Prostate gland (tissue), 2 donors: Measurements from ENCODE around the gene KIF21B. TPM values are rescaled to one million over a fixed set of nuclear protein-coding genes. Genes with fewer than 3 reads are reported as not detected.

Source experiments
- DNase-seq: peaks from one replicate; pipeline ENCODE4 v3.0.0-alpha.2; 2019; ENCODE audit warnings: low spot score
- H3K27ac ChIP-seq, 2 donors: fragments of 200-600 bp; sonication (generic); 2 replicates each; pipeline ENCODE4 v1.5.1; 2017 to 2019
- H3K27me3 ChIP-seq: fragments of 200-600 bp; sonication (generic); replicated peaks from 2 replicates; pipeline ENCODE4 v1.5.1; 2019; ENCODE audit not compliant: insufficient read depth
- H3K36me3 ChIP-seq, 2 donors: fragments of 200-600 bp; sonication (generic); 1 replicate in 1 of 2; 2 replicates in 1 of 2; pipeline versions ENCODE4 v1.5.1 to v1.8.1; 2017 to 2019
- H3K4me1 ChIP-seq: fragments of 200-600 bp; sonication (generic); replicated peaks from 2 replicates; pipeline ENCODE4 v1.5.1; 2019
- H3K4me3 ChIP-seq, 2 donors: fragments of 200-600 bp; sonication (generic); 2 replicates each; pipeline ENCODE4 v1.5.1; 2017 to 2019
- H3K9me3 ChIP-seq: fragments of 200-600 bp; sonication (generic); 2 replicates; pipeline ENCODE4 v1.5.1; 2017
- POLR2A ChIP-seq: fragments of 450-650 bp; IDR thresholded peaks from one replicate; pipeline ENCODE4 v1.6.1; 2016; ENCODE audit warnings: antibody characterized with exemption, mild to moderate bottlenecking
- POLR2AphosphoS5 ChIP-seq: sonication (generic); formaldehyde crosslinking; IDR thresholded peaks from one replicate; pipeline ENCODE4 v1.6.1; 2017; ENCODE audit warnings: antibody characterized with exemption
- WGBS: methylation state at CpG from one replicate; pipeline ENCODE4 v1.1.5; 2018; 5-methylcytosine and 5-hydroxymethylcytosine counted together
- intact Hi-C: fragments of 100-400 bp; cut with DNase I; formaldehyde crosslinking; loops from one replicate; pipeline ENCODE4 v1.14.2; 2022
- total RNA-seq, 2 donors: library from RNA; depleted of rRNA; stranded (reverse); fragments of >200 nt; gene quantifications; one replicate each; pipeline ENCODE4 v1.1.0, GENCODE V29; 2016
- TF ChIP-seq, protein P1 (sequence below), 4 experiments: fragments of 200-600 bp in 2 of 4; fragments of 450-650 bp in 2 of 4; sonication (generic) in 2 of 4; IDR thresholded peaks; 1 replicate in 3 of 4; 2 replicates in 1 of 4; pipeline ENCODE4 v1.5.1; 2016 to 2019; ENCODE audit warnings: antibody characterized with exemption in 4 of 4, mild to moderate bottlenecking in 2 of 4, moderate library complexity in 2 of 4

Gene KIF21B
- total RNA-seq, 2 donors from 2014 or later = 0.46 to 10.5 TPM

DNA sequence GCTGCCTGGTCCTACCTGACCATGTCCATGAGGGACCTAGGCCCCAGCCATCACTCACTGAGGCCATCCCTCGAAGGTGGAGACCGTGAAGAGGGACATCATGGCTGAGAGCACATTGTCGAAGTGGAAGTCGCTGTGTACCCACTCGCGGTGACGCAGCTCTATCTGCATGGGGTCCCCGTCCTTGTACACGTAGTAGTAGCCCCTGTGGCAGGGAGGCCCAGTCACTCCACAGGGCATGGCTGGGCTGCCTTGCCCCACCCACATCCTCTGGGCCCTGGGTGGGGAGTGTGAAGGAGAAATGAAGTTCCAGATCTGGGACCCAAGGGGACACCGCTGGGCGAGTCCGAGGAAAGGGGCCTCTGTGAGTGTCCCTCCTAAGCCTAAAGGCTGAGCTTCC is 38.4 kb upstream of the KIF21B start:
- Histone ChIP-seq H3K4me1 (no peaks in the 10 kb centered on the region), H3K36me3 (no peaks in the 10 kb centered on the region), H3K27ac (no peak overlapping the region), H3K9me3 (no peaks in the 10 kb centered on the region), H3K4me3 (no peak overlapping the region), H3K27me3 (no peaks in the 10 kb centered on the region)
- 94% methylated on average over 12 of the region's 12 CpGs for WGBS
- intact Hi-C loops = no loop called here
- no peak for TF ChIP-seq POLR2A
- TF ChIP-seq POLR2AphosphoS5 = no peak
- TF ChIP-seq, protein P1, sequence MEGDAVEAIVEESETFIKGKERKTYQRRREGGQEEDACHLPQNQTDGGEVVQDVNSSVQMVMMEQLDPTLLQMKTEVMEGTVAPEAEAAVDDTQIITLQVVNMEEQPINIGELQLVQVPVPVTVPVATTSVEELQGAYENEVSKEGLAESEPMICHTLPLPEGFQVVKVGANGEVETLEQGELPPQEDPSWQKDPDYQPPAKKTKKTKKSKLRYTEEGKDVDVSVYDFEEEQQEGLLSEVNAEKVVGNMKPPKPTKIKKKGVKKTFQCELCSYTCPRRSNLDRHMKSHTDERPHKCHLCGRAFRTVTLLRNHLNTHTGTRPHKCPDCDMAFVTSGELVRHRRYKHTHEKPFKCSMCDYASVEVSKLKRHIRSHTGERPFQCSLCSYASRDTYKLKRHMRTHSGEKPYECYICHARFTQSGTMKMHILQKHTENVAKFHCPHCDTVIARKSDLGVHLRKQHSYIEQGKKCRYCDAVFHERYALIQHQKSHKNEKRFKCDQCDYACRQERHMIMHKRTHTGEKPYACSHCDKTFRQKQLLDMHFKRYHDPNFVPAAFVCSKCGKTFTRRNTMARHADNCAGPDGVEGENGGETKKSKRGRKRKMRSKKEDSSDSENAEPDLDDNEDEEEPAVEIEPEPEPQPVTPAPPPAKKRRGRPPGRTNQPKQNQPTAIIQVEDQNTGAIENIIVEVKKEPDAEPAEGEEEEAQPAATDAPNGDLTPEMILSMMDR (IDR thresholded peaks at IDR 0.05) = no peak
- no peak for DNase-seq

DNA sequence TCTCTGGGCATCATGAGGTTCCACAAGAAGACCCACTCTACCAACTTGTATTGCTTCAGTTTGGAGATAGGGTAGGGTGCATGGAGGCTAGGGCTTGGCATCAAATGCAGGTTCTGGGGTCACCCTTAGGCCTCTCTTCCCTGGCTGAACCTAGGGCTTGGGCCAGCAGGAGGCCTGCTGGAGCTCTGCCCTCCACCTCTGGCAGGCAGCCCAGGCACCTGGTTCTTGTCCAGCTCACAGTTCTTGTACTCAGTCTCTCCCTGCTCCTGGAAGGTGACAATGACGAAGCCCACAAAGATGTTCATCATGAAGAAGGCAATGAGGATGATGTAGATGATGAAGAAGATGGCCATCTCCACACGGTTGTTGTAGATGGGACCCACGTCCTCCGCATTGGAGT is 37.5 kb upstream of the KIF21B start:
- no peak for DNase-seq
- 88% methylated on average over 4 of the region's 4 CpGs for WGBS
- no peaks in the 10 kb centered on the region for H3K27me3 ChIP-seq
- no peak overlapping the region for H3K27ac ChIP-seq
- no peaks in the 10 kb centered on the region for H3K9me3 ChIP-seq
- TF ChIP-seq POLR2AphosphoS5 (no peak), POLR2A (no peak)
- TF ChIP-seq, protein P1 (IDR thresholded peaks at IDR 0.05) = no peak
- no peak overlapping the region for H3K4me3 ChIP-seq
- no peaks in the 10 kb centered on the region for H3K4me1 ChIP-seq
- intact Hi-C loops = no loop called here
- H3K36me3 ChIP-seq = no peaks in the 10 kb centered on the region

DNA sequence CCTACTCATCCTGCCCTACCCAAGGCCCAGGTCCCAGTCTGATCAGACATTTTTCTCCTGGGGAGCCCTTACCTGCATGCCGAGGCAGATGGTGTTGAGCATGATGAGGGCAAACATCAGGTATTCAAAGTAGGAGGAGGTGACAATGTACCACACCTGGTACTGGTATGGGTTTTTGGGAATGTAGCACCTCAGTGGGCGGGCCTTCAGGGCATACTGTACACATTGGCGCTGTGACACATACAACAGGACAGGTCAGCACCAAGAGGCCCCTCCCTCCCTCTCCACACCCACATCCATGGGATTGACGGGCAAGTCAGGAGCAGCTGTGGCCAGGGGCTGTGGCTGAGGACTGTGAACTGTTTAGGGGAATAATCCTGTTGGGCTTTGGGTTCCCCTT is 37.1 kb upstream of the KIF21B start:
- Histone ChIP-seq H3K4me1 (no peaks in the 10 kb centered on the region), H3K4me3 (no peak overlapping the region), H3K36me3 (no peaks in the 10 kb centered on the region), H3K9me3 (no peaks in the 10 kb centered on the region), H3K27me3 (no peaks in the 10 kb centered on the region), H3K27ac (no peak overlapping the region)
- intact Hi-C loops = no loop called here
- TF ChIP-seq POLR2AphosphoS5 (no peak), POLR2A (no peak)
- TF ChIP-seq, protein P1 (IDR thresholded peaks at IDR 0.05) = no peak
- WGBS = 80% methylated on average over 4 of the region's 4 CpGs
- DNase-seq = no peak

DNA sequence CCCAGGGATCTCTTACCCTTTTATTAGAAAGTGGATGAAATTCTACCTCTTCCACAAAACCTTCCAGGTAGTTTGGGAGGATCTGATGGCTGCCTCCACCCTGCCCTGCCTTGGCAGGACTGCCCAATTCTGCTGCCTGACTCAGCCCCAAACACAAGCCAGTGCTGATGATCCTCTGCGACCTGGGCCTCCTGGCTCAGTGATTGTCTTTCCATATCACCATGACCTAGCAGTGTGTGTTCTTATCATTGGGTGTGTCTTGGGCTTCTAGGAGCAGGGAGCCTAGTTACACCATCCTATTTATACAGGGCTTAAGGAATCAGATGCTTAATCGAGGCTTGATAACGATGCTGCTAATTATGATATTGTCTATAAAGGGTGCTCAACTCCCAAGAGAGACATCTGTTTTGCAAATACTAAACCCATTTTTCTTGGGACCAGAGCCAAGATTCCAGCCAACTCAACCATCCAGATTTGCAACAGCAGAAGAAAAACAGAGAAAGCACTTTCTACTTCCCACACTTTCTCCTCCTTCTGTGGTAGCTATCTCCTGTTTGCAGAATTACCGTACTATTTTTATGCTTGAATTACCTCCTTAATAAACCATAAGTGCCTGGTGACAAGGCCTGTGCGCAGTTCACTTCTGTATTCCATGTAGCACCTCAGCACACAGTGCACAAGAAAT is 36.5 kb upstream of the KIF21B start:
- no peak for DNase-seq
- Histone ChIP-seq H3K36me3 (no peaks in the 10 kb centered on the region), H3K27me3 (no peaks in the 10 kb centered on the region), H3K9me3 (no peaks in the 10 kb centered on the region), H3K27ac (no peak overlapping the region), H3K4me1 (no peaks in the 10 kb centered on the region), H3K4me3 (no peak overlapping the region)
- 71% methylated on average over 5 of the region's 5 CpGs for WGBS
- intact Hi-C loops = no loop called here
- TF ChIP-seq POLR2A (no peak), POLR2AphosphoS5 (no peak)
- TF ChIP-seq, protein P1 (IDR thresholded peaks at IDR 0.05) = no peak

DNA sequence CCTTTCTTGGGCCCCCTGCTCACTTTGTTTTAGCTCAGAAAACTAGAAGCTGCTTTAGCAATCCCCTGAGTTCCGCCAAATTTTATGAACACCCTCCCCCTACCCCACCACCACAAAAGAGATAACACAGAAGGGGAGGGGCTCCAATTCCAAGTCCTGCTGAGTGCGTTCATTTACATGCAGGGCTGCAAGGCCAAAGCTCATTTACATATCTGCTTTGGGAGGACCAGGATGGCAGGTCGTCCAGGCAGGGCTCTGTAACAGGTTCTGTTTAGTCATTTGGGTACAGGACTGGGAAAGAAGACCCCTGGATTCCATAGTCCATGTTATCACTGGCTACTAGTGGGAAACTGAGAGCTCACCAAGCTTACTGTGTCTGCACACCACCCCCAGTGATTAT is 35.9 kb upstream of the KIF21B start:
- intact Hi-C loops = no loop called here
- no peak for DNase-seq
- Histone ChIP-seq H3K36me3 (no peaks in the 10 kb centered on the region), H3K27ac (no peak overlapping the region), H3K9me3 (no peaks in the 10 kb centered on the region), H3K4me1 (no peaks in the 10 kb centered on the region), H3K27me3 (no peaks in the 10 kb centered on the region), H3K4me3 (no peak overlapping the region)
- 88% methylated on average over 3 of the region's 3 CpGs for WGBS
- TF ChIP-seq, protein P1 (IDR thresholded peaks at IDR 0.05) = no peak
- TF ChIP-seq POLR2A = no peak
- no peak for TF ChIP-seq POLR2AphosphoS5
